Endothelial cell of umbilical vein (primary cell): ENCODE data around the gene PDE10A. TPM values are rescaled to one million over a fixed set of nuclear protein-coding genes. Genes with fewer than 3 reads are reported as not detected.

ENCODE experiments used
- BruUV-seq: library from RNA; stranded (reverse); fragments of 400-500 nt; replicated peaks from 2 replicates; lab custom pipeline; 2021; lab: Mats Ljungman, UMichigan
- CTCF ChIA-PET: fragments of 300-600, 350-600 bp; sonication (Branson Sonifier 250); formaldehyde crosslinking; loops from one replicate; lab custom pipeline; 2021; ENCODE audit warnings: antibody characterized with exemption, inconsistent platforms; lab: Charles Lee
- POLR2A ChIA-PET: fragments of 300-600, 350-600 bp; sonication (Branson Sonifier 250); formaldehyde crosslinking; loops from one replicate; lab custom pipeline; 2021; ENCODE audit warnings: antibody characterized with exemption, inconsistent platforms; lab: Charles Lee
- DNase-seq: peaks from one replicate; pipeline ENCODE4 v3.0.0-alpha.2; 2011; ENCODE audit warnings: low read depth, low spot score
- FAIRE-seq: peaks from 2 replicates; lab custom pipeline; 2011; peaks lifted over from hg19 to GRCh38; lab: Jason Lieb, UNC
- H2AFZ ChIP-seq: 2 replicates; pipeline ENCODE4 v1.6.0; 2012; ENCODE audit warnings: low read depth, low read length, control low read depth, inconsistent platforms
- H3K27ac ChIP-seq: 2 replicates; pipeline ENCODE4 v1.5.1; 2011; ENCODE audit warnings: low read depth, mild to moderate bottlenecking, control low read depth, low read length, moderate library complexity; ENCODE audit not compliant: insufficient read depth
- H3K27me3 ChIP-seq, 2 experiments: 2 replicates each; pipeline versions ENCODE4 v1.6.0 to v1.6.1; 2011; ENCODE audit warnings: low read length in 2 of 2, mixed read lengths in 1 of 2; ENCODE audit not compliant: control insufficient read depth in 2 of 2, insufficient read depth in 2 of 2
- H3K36me3 ChIP-seq, 2 experiments: 2 replicates in 1 of 2; 3 replicates in 1 of 2; pipeline ENCODE4 v1.5.1; 2011; ENCODE audit warnings: low read length in 2 of 2, mild to moderate bottlenecking in 1 of 2, moderate library complexity in 1 of 2; ENCODE audit not compliant: control insufficient read depth in 2 of 2, insufficient read depth in 2 of 2; ENCODE audit errors: extremely low read depth in 1 of 2
- H3K4me1 ChIP-seq: 3 replicates; pipeline ENCODE4 v1.5.1; 2011; ENCODE audit warnings: mild to moderate bottlenecking, low read length; ENCODE audit not compliant: control insufficient read depth, insufficient read depth; ENCODE audit errors: extremely low read depth
- H3K4me2 ChIP-seq: 2 replicates; pipeline ENCODE4 v1.6.1; 2011; ENCODE audit warnings: low read length, control low read depth, mixed read lengths; ENCODE audit not compliant: insufficient read depth
- H3K4me3 ChIP-seq, 3 experiments: fragments of 200-600 bp in 1 of 3; sonication (generic), shearing (Covaris generic) in 1 of 3; replicated peaks in 1 of 3; 2 replicates each; pipeline ENCODE4 v1.5.1; 2011 to 2016; ENCODE audit warnings: control low read depth in 3 of 3, low read length in 3 of 3, mild to moderate bottlenecking in 2 of 3, inconsistent platforms in 1 of 3, low read depth in 1 of 3, moderate library complexity in 1 of 3; ENCODE audit not compliant: insufficient read depth in 1 of 3
- H3K79me2 ChIP-seq: 2 replicates; pipeline ENCODE4 v1.6.0; 2012; ENCODE audit warnings: low read length, inconsistent platforms; ENCODE audit not compliant: control insufficient read depth, insufficient read depth
- H3K9ac ChIP-seq: replicated peaks from 2 replicates; pipeline ENCODE3; 2011; ENCODE audit warnings: low read length, control low read depth; ENCODE audit not compliant: insufficient read depth; ENCODE audit errors: extremely low read depth
- H3K9me1 ChIP-seq: replicated peaks from 3 replicates; pipeline ENCODE4 v1.6.0; 2011; ENCODE audit warnings: mild to moderate bottlenecking, low read length; ENCODE audit not compliant: control insufficient read depth, insufficient read depth; ENCODE audit errors: extremely low read depth
- H3K9me3 ChIP-seq: replicated peaks from 2 replicates; pipeline ENCODE4 v1.5.1; 2012; ENCODE audit warnings: low read length, inconsistent platforms; ENCODE audit not compliant: control insufficient read depth, insufficient read depth
- H4K20me1 ChIP-seq: replicated peaks from 2 replicates; pipeline ENCODE3; 2011; ENCODE audit warnings: mild to moderate bottlenecking, low read length; ENCODE audit not compliant: control insufficient read depth, insufficient read depth; ENCODE audit errors: extremely low read depth
- CTCF ChIP-seq, 2 donors: IDR thresholded peaks; 1 replicate in 1 of 2; 2 replicates in 1 of 2; pipeline ENCODE4 v1.5.1; 2011; ENCODE audit warnings: low read length in 2 of 2, mild to moderate bottlenecking in 2 of 2, moderate library complexity in 2 of 2, control low read depth in 1 of 2, inconsistent platforms in 1 of 2, low read depth in 1 of 2; ENCODE audit not compliant: insufficient read depth in 1 of 2; ENCODE audit errors: extremely low read depth in 1 of 2
- EZH2 ChIP-seq: IDR thresholded peaks from 2 replicates; pipeline ENCODE4 v1.6.1; 2012; ENCODE audit warnings: borderline replicate concordance, low read depth, mild to moderate bottlenecking, moderate library complexity, low read length, inconsistent platforms; ENCODE audit not compliant: severe bottlenecking
- FOS ChIP-seq: IDR thresholded peaks from 2 replicates; pipeline ENCODE4 v1.6.1; 2011; ENCODE audit warnings: mild to moderate bottlenecking, low read length, moderate library complexity, borderline replicate concordance; ENCODE audit not compliant: insufficient read depth
- GATA2 ChIP-seq: IDR thresholded peaks from 2 replicates; pipeline ENCODE4 v1.7.0; 2011; ENCODE audit warnings: low read depth, mild to moderate bottlenecking, moderate library complexity, mixed read lengths, low read length; ENCODE audit not compliant: insufficient read length, insufficient read depth
- JUN ChIP-seq: IDR thresholded peaks from 2 replicates; pipeline ENCODE4 v1.6.1; 2011; ENCODE audit warnings: borderline replicate concordance, low read depth; ENCODE audit not compliant: insufficient read length, insufficient read depth
- MAX ChIP-seq: IDR thresholded peaks from 2 replicates; pipeline ENCODE4 v1.6.1; 2011; ENCODE audit not compliant: insufficient read depth, insufficient read length
- MYC ChIP-seq: IDR thresholded peaks from one replicate; pipeline ENCODE4 v1.6.1; 2011; ENCODE audit warnings: mild to moderate bottlenecking, low read depth, low read length
- POLR2A ChIP-seq: IDR thresholded peaks from 2 replicates; pipeline ENCODE4 v1.6.1; 2012; ENCODE audit warnings: low read depth, mild to moderate bottlenecking, control low read depth, low read length
- POLR2AphosphoS5 ChIP-seq: IDR thresholded peaks from 2 replicates; pipeline ENCODE4 v1.6.1; 2012; ENCODE audit warnings: low read depth, mild to moderate bottlenecking, control low read depth, low read length, moderate library complexity; ENCODE audit not compliant: insufficient read depth
- dilution Hi-C: fragments of 300-500 bp; cut with MboI; formaldehyde crosslinking; loops from one replicate; pipeline ENCODE4 v1.15.0; 2019; ENCODE audit warnings: low sequenced_read_pairs; ENCODE audit not compliant: extremely low pct_ligation_motif_present
- intact Hi-C: fragments of 100-400 bp; cut with micrococcal nuclease; formaldehyde crosslinking; loops from one replicate; pipeline ENCODE4 v1.10.0; 2022
- polyA plus RNA-seq, 4 experiments: library from polyadenylated mRNA; depleted of rRNA in 3 of 4; stranded (reverse) in 3 of 4; unstranded in 1 of 4; fragments of >200 nt; gene quantifications; 2 replicates each; pipeline versions ENCODE4 v1.2.1 to v1.2.3, GENCODE V29; 2011 to 2012; ENCODE audit warnings: missing spikeins in 1 of 4
- total RNA-seq: library from RNA; stranded (reverse); gene quantifications from 2 replicates; pipeline ENCODE4 v1.2.3, GENCODE V29; 2021

Gene PDE10A
- total and polyA plus RNA-seq, 2 donors (not counting 3 experiments of a cell fraction or from before 2014, with no cell fraction given), result 0.86 to 2.9 TPM

- no peak overlapping the region for H3K9ac ChIP-seq
- H3K36me3 ChIP-seq, result no peaks in the 10 kb centered on the region
- intact Hi-C loops, result no loop called here
- DNase-seq (no peak), FAIRE-seq (no peak)
- no peak overlapping the region for H3K27ac ChIP-seq
- no peak overlapping the region for H3K4me2 ChIP-seq
- H4K20me1 ChIP-seq, result no peaks in the 10 kb centered on the region
- BruUV-seq, result no TSS peak
- H3K79me2 ChIP-seq, result no peaks in the 10 kb centered on the region
- no peaks in the 10 kb centered on the region for H3K4me1 ChIP-seq
- H3K4me3 ChIP-seq, result no peak overlapping the region
- POLR2A ChIA-PET, result no interaction called here
- CTCF ChIA-PET, result no interaction called here
- dilution Hi-C loops, result no loop called here
- no peaks in the 10 kb centered on the region for H3K9me3 ChIP-seq
- H3K27me3 ChIP-seq, result no peaks in the 10 kb centered on the region
- TF ChIP-seq POLR2AphosphoS5 (no peak), CTCF (IDR thresholded peaks at IDR 0.05; ENCODE audit: extremely low read depth in 1 of 2, insufficient read depth in 1 of 2, low read depth in 1 of 2, low read length in 2 of 2) (no peak), POLR2A (no peak), JUN (no peak), MYC (no peak), GATA2 (no peak), MAX (no peak), EZH2 (no peak), FOS (no peak)
- H2AFZ ChIP-seq, result no peak overlapping the region
- H3K9me1 ChIP-seq, result no peaks in the 10 kb centered on the region
Observed at GRCh38 chr6:165701564-165702354, 38.7 kb upstream of the PDE10A start.
